HG02970 (cell line): ENCODE measurements around the gene GNAQ.
"Not testable (repeated sequence)": the region's sequence is repeated elsewhere in the genome, so short reads cannot be mapped to it uniquely, and the experiment has no call there.

Experiments
- ATAC-seq: cut with Tn5 transposase; IDR thresholded peaks from one replicate; pipeline ENCODE4 v1.9.1; 2021; ENCODE audit warnings: mild to moderate bottlenecking, moderate library complexity, moderate number of reproducible peaks; ENCODE audit not compliant: unreplicated experiment, low FRiP score

GNAQ gene

GRCh38 chr9:77885104-77885672 lies 146.4 kb downstream of the GNAQ start:
- no peak for ATAC-seq

GRCh38 chr9:77883846-77884771 lies 147.5 kb downstream of the GNAQ start:
- ATAC-seq: no peak

- no peak for ATAC-seq
Measured at GRCh38 chr9:77883133-77883532, 148.5 kb downstream of the GNAQ start.

DNA sequence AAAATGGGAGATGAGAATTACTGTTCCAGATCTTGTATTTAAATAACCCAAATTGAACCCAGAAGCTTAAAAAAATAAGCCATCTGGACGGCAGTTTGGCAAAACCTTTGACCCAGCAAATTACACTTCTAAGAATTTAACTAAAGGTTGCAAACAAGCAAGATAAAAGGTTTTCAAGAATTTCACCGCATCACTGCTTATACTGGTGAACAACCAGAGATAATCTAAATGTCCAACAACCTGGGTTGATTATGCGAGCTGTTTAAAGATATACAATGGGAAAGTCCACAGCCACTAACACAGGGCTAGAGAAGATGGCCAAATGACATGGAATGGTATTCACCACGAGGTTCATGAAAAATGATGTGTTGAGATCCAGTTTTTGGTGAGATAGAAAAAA lies 149.3 kb downstream of the GNAQ start:
- ATAC-seq: no peak

DNA sequence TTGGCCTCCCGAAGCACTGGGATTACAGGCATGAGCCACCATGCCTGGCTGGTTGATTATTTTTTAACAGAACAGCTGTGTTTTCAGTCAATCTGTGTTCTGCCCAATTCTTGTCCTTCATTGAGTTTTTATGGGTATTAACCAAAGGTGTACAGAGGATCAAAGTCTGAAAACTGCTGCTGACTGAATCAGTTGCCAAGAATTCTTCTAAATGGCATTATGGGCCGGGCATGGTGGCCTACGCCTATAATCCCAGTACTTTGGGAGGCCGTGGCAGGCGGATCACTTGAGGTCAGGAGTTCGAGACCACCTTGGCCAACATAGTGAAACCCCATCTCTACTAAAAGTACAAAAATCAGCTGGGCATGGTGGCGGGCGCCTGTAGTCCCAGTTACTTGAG lies 150.0 kb downstream of the GNAQ start:
- not testable (repeated sequence) for ATAC-seq

DNA sequence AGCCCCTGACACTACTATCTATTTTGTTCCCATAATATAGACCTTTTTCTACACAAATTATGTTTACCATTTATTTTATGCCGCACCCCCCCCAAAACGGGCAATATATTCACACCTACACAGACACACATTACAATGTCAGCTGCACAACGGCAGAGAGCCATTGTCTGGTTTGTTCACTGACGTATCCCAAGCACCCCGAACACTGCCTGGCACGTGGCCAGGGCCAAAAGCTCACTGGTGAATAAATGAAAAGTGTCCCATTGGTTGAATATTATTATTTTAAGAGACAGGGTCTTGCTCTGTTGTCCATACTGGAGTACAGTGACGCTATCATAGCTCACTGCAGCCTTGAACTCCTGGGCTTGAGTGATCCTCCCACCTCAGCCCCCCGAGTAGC lies 150.5 kb downstream of the GNAQ start:
- ATAC-seq: no peak

DNA sequence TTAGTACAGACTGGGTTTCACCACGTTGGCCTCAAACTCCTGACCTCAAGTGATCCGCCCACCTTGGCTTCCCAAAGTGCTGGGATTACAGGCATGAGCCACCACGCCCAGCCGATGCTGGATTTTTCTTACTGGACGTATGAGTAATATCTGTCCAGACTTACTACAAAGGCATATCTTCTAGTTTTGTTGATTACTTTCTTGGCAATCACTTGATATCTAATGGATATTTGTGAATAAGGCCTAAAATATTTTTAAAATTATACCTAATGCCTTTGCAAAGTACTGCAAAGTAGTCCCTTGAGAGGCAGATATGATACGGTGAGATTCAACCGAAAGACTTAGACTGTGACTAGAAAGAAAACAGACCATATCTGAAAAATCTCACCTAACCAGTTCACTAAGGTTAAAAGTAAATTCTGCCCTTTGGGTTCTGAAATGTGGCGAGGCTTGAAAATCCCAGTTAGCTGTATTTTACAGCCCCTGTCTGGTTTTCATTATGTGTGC lies 152.1 kb downstream of the GNAQ start:
- no peak for ATAC-seq

- not testable (repeated sequence) for ATAC-seq
Measured at GRCh38 chr9:77878793-77879192, 152.8 kb downstream of the GNAQ start.

DNA sequence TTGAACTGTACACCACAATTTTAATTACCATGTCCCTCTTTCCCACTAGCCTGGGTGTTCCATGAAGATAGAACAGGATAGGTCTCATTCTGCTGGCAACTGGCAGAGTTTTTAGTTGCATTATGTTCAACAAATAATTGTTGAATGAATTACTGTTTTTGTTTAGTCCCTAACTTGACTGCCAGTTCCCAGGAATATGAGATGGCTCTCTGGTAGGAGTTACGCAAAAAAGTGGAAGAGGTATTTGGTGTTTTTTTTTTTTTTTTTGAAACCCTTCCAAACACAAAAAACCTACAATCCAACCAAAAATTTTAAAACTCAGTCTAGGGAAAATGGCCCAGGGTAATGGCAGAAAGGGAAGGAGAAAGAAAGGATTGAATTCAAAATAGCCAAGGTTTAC lies 153.6 kb downstream of the GNAQ start:
- no peak for ATAC-seq

DNA sequence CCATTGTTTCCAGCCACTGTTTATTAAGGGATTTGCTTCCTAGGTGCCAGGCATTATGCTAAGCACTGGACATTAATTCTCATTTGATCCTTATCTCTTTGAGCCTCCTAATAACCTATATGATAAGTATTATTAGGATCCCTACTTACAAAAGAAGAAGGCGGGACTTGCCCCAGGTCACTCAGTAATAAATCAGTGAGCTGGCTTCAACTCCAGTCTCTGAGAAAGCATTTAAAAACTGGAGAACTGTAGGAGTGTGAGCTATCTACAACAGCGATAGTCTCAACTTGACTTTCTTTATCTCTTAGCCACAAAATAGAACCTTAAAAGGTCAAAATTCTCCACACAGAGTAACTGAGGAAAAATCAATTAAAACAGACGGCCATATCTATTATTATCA lies 155.0 kb downstream of the GNAQ start:
- ATAC-seq: no peak

GRCh38 chr9:77876091-77876490 lies 155.5 kb downstream of the GNAQ start:
- no peak for ATAC-seq

GRCh38 chr9:77872863-77873262 lies 158.7 kb downstream of the GNAQ start:
- ATAC-seq: no peak

GRCh38 chr9:77872177-77872576 lies 159.4 kb downstream of the GNAQ start:
- no peak for ATAC-seq

GRCh38 chr9:77871483-77871882 lies 160.1 kb downstream of the GNAQ start:
- ATAC-seq: no peak

GRCh38 chr9:77866878-77867277 lies 164.7 kb downstream of the GNAQ start:
- no peak for ATAC-seq

DNA sequence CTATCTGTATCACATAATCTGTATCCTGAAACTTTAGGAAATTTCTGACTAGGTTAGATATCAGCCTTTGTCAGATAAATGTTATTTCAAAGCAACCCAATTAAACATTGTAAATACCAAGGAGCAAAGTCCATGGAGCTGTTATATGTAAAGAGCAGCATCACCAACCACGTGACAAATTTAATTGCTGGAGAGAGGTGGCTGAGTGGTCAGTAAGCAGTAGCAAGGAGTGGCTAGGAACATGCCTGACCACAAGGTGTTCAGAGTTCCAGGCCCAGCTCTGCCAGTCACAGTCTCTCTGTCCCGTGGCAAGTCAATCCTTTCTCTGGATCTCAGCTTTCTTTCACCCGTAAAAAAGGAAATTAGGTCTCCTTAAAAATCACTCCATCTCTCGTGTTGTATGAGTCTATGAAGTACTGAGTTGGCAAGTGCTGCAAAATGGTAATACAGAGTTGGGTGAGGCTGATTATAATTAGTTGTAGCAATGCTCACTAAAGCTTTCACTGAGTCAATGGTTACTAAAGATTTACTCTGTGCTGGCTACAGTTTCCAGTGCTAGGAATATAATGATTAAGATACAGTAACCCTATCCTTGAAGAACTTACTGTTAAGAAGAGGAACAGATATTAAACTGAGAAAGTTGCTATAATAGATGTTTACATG lies 166.1 kb downstream of the GNAQ start:
- no peak for ATAC-seq

- ATAC-seq: no peak
Measured at GRCh38 chr9:77864211-77864889, 167.3 kb downstream of the GNAQ start.

DNA sequence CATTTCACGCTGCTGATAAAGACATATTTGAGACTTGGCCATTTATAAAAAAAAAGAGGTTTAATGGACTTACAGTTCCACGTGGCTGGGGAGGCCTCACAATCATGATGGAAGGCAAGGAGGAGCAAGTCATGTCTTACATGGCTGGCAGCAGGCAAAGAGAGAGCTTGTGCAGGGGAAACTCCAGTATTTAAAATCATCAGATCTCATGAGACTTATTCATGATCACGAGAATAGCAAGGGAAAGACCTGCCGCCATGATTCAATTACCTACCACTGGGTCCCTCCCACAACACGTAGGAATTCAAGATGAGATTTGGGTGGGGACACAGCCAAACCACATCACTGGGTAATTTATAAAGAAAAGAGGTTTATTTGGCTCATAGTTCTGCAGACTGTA lies 168.0 kb downstream of the GNAQ start:
- not testable (repeated sequence) for ATAC-seq

DNA sequence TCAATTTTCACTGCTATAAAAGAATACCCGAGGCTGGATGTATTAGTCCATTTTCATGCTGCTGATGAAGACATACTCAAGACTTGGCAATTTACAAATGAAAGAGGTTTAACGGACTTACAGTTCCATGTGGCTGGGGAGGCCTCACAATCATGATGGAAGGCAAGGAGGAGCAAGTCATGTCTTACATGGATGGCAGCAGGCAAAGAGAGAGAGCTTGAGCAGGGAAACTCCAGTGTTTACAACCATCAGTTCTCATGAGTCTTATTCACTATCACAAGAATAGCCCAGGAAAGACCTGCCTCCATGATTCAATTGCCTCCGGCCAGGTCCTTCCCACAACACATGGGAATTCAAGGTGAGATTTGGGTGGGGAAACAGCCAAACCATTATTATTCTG lies 170.7 kb downstream of the GNAQ start:
- ATAC-seq: not testable (repeated sequence)

- ATAC-seq: no peak
Measured at GRCh38 chr9:77857513-77858259, 173.9 kb downstream of the GNAQ start.
